Measurements from ENCODE around the gene TDRD7.

The TDRD7 gene

DNA sequence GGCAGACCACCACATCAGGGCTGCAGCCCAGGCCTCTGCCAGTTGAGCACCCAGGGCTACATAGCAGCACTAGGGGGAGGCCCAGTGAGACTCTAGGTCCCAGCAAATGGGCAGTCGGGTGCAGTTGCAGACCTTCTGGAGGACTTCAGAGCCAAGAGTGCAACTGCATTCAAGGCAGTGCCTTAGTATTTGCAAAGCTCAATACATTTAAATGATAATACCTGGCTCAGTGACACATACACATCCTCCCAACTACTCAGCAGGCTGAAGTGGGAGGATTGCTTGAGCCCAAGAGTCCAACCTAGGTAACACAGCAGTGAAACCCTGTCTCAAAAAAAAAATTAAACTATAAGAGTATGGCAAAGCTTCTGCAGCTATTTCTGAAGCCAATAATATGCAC lies 51.0 kb downstream of the TDRD7 start:
- no peak for TF ChIP-seq YY1 (IDR thresholded peaks at IDR 0.05; ENCODE audit: low read depth)
- no peak for TF ChIP-seq EP300 (IDR thresholded peaks at IDR 0.05; ENCODE audit: borderline replicate concordance)
- TF ChIP-seq EGR1 (IDR thresholded peaks at IDR 0.05) = no peak
- no peak for TF ChIP-seq NFIC (IDR thresholded peaks at IDR 0.05)
- TF ChIP-seq CEBPB (IDR thresholded peaks at IDR 0.05) = no peak
- no peak for TF ChIP-seq USF1 (IDR thresholded peaks at IDR 0.05)
- no peak for TF ChIP-seq ZBTB7A (IDR thresholded peaks at IDR 0.05; ENCODE audit: low read depth)
- TF ChIP-seq TCF12 (IDR thresholded peaks at IDR 0.05; ENCODE audit: low read depth) = no peak
- TF ChIP-seq TAF1 (IDR thresholded peaks at IDR 0.05; ENCODE audit: low read depth) = no peak
- no peak for TF ChIP-seq FOXM1 (IDR thresholded peaks at IDR 0.05; ENCODE audit: borderline replicate concordance, low read depth)
- TF ChIP-seq, protein P1, sequence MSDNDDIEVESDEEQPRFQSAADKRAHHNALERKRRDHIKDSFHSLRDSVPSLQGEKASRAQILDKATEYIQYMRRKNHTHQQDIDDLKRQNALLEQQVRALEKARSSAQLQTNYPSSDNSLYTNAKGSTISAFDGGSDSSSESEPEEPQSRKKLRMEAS (IDR thresholded peaks at IDR 0.05) = no peak
- no peak for TF ChIP-seq TEAD4 (IDR thresholded peaks at IDR 0.05)

- peak; percentile 84 for TF ChIP-seq NFIC (IDR thresholded peaks at IDR 0.05)
- peak; percentile 99 for TF ChIP-seq RAD21 (IDR thresholded peaks at IDR 0.05; ENCODE audit: low read depth)
- 0 out of 2 replicates have a peak, but pooled peaks have one; percentile 22 for TF ChIP-seq TEAD4 (IDR thresholded peaks at IDR 0.05)
- no peak for TF ChIP-seq FOXM1 (IDR thresholded peaks at IDR 0.05; ENCODE audit: borderline replicate concordance, low read depth)
These were observed 57.0 kb downstream of the TDRD7 start for GRCh38 chr9:97468658-97469448.

- TF ChIP-seq CREB1 (IDR thresholded peaks at IDR 0.05; ENCODE audit: low read depth) (no peak), TEAD4 (IDR thresholded peaks at IDR 0.05) (no peak), NFIC (IDR thresholded peaks at IDR 0.05) (no peak), FOXM1 (IDR thresholded peaks at IDR 0.05; ENCODE audit: borderline replicate concordance, low read depth) (no peak), TAF1 (IDR thresholded peaks at IDR 0.05; ENCODE audit: low read depth) (no peak), USF1 (IDR thresholded peaks at IDR 0.05) (no peak), RAD21 (IDR thresholded peaks at IDR 0.05; ENCODE audit: low read depth) (peak; percentile 62)
- TF ChIP-seq, protein P1 (IDR thresholded peaks at IDR 0.05) = no peak
These were observed 58.2 kb downstream of the TDRD7 start for GRCh38 chr9:97470076-97470475.

- no peak for TF ChIP-seq EGR1 (IDR thresholded peaks at IDR 0.05)
- no peak for TF ChIP-seq TCF12 (IDR thresholded peaks at IDR 0.05; ENCODE audit: low read depth)
- TF ChIP-seq EP300 (IDR thresholded peaks at IDR 0.05; ENCODE audit: borderline replicate concordance) = no peak
- no peak for TF ChIP-seq TAF1 (IDR thresholded peaks at IDR 0.05; ENCODE audit: low read depth)
These were observed 61.8 kb downstream of the TDRD7 start for GRCh38 chr9:97473717-97474116.

GRCh38 chr9:97474372-97474925 lies 62.6 kb downstream of the TDRD7 start:
- TF ChIP-seq EP300 (IDR thresholded peaks at IDR 0.05; ENCODE audit: borderline replicate concordance) (no peak), NFIC (IDR thresholded peaks at IDR 0.05) (no peak)

- no peak for TF ChIP-seq TEAD4 (IDR thresholded peaks at IDR 0.05)
- TF ChIP-seq RAD21 (IDR thresholded peaks at IDR 0.05; ENCODE audit: low read depth) = no peak
- TF ChIP-seq ZBTB7A (IDR thresholded peaks at IDR 0.05; ENCODE audit: low read depth) = no peak
- TF ChIP-seq EP300 (IDR thresholded peaks at IDR 0.05; ENCODE audit: borderline replicate concordance) = no peak
- no peak for TF ChIP-seq TAF1 (IDR thresholded peaks at IDR 0.05; ENCODE audit: low read depth)
- no peak for TF ChIP-seq CEBPB (IDR thresholded peaks at IDR 0.05)
- no peak for TF ChIP-seq FOXM1 (IDR thresholded peaks at IDR 0.05; ENCODE audit: borderline replicate concordance, low read depth)
- TF ChIP-seq NFIC (IDR thresholded peaks at IDR 0.05) = no peak
- TF ChIP-seq TCF12 (IDR thresholded peaks at IDR 0.05; ENCODE audit: low read depth) = no peak
- no peak for TF ChIP-seq USF1 (IDR thresholded peaks at IDR 0.05)
These were observed 63.2 kb downstream of the TDRD7 start for GRCh38 chr9:97475059-97475458.

DNA sequence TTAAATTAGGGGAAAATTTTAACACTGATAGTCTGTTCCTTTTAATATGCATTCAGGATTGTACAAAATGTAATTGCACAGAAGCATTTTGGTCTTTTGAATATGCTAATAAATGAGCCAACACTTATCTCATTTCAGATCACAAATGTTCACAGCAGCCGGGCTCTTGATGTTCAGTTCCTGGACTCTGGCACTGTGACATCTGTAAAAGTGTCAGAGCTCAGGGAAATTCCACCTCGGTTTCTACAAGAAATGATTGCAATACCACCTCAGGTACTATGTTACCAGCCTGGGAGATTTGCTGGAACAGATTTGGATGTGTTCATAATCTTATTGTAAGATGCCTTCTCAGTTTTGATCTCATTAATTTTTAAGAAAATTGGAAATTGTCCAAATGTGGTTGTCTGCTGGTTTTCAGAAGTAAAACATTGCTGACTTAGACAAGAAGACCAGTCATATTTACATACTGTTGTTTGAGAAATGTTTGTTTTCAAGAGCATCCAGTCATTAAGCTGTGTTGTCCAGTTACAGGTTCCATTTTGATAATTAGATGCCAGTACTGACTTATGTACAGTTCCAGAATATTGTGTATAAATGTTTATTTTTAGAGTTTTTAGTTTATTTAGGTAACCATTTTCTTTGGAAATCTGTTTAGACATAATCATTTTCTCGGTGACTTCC lies 66.5 kb downstream of the TDRD7 start:
- TF ChIP-seq CEBPB (IDR thresholded peaks at IDR 0.05) (no peak), TEAD4 (IDR thresholded peaks at IDR 0.05) (no peak)

DNA sequence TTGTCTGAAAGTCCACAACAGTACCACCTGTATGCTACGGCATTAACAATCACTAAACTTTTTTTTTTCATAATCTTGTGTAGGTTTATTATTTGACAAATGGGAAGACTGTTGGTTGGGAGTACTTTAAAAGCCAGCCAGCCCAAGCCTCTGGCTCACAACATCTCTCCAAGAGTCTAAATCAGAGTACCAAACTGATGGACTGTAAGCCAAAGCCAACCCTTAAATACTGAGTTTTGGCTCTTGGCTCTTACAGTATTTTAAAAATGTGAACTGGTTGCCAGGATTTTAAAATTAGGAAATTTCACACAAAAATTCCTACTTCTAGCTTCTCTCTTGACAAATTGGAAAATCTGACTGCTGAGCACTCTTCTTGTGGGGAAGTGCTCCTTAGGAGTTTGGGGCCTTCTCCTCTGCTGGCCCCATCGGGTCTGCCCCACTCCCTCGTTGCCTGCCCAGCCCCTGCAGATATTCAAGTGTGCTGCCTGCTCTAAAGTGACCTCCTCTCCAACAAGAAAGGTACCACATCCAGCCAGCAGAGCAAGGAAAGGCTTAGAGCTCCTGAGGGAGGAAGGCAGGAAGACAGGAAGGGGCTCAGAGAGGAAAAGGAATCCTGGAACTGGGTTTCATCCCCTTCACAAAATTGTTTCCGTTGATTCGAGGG lies 67.7 kb downstream of the TDRD7 start:
- no peak for TF ChIP-seq CREB1 (IDR thresholded peaks at IDR 0.05; ENCODE audit: low read depth)
- TF ChIP-seq EGR1 (IDR thresholded peaks at IDR 0.05) = no peak
- TF ChIP-seq EP300 (IDR thresholded peaks at IDR 0.05; ENCODE audit: borderline replicate concordance) = no peak
- no peak for TF ChIP-seq NFIC (IDR thresholded peaks at IDR 0.05)
- no peak for TF ChIP-seq YY1 (IDR thresholded peaks at IDR 0.05; ENCODE audit: low read depth)
- no peak for TF ChIP-seq TCF12 (IDR thresholded peaks at IDR 0.05; ENCODE audit: low read depth)
- no peak for TF ChIP-seq ZBTB7A (IDR thresholded peaks at IDR 0.05; ENCODE audit: low read depth)
- no peak for TF ChIP-seq CEBPB (IDR thresholded peaks at IDR 0.05)
- no peak for TF ChIP-seq TEAD4 (IDR thresholded peaks at IDR 0.05)
- TF ChIP-seq FOXM1 (IDR thresholded peaks at IDR 0.05; ENCODE audit: borderline replicate concordance, low read depth) = no peak

Data from Ishikawa (cell line).